ENCODE data around the gene EHMT1. TPM values are rescaled to one million over a fixed set of nuclear protein-coding genes. Genes with fewer than 3 reads are reported as not detected.
"Not testable (repeated sequence)": the region's sequence is repeated elsewhere in the genome, so short reads cannot be mapped to it uniquely, and the experiment has no call there.

EHMT1 gene
- total RNA-seq, 2 donors from 2014 or later: 56.2 to 97.9 TPM

DNA sequence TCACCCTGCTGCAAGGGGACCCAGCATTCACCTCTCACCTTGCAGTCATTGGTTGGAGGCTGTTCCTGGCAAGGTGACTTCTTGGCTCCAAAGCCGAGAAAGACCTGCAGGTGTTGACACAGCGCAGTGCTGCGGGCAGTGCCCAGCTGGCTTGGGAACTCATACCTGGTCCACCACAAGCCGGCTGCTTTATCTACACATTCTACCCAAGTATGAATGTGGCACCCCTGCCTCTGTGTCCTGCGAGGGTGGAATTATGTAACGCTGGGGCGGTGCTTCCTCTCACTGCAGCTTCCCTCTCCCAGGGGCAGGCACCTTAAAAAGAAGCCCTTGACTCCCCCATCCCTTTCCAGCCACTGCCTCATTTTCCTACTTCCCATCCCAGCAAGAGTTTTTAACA is 26.0 kb upstream of the EHMT1 start:
- DNase-seq: no peak
- H3K4me3 ChIP-seq: no peak overlapping the region
- no peaks in the 10 kb centered on the region for H3K9me3 ChIP-seq
- TF ChIP-seq, protein P1, sequence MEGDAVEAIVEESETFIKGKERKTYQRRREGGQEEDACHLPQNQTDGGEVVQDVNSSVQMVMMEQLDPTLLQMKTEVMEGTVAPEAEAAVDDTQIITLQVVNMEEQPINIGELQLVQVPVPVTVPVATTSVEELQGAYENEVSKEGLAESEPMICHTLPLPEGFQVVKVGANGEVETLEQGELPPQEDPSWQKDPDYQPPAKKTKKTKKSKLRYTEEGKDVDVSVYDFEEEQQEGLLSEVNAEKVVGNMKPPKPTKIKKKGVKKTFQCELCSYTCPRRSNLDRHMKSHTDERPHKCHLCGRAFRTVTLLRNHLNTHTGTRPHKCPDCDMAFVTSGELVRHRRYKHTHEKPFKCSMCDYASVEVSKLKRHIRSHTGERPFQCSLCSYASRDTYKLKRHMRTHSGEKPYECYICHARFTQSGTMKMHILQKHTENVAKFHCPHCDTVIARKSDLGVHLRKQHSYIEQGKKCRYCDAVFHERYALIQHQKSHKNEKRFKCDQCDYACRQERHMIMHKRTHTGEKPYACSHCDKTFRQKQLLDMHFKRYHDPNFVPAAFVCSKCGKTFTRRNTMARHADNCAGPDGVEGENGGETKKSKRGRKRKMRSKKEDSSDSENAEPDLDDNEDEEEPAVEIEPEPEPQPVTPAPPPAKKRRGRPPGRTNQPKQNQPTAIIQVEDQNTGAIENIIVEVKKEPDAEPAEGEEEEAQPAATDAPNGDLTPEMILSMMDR (IDR thresholded peaks at IDR 0.05): no peak
- H3K27me3 ChIP-seq: no peaks in the 10 kb centered on the region
- H3K27ac ChIP-seq: no peak overlapping the region
- intact Hi-C loops (cut with DNase I): no loop called here
- H3K36me3 ChIP-seq: no peaks in the 10 kb centered on the region
- peaks cover 10% of the 10 kb centered on the region for H3K4me1 ChIP-seq
- H3K9ac ChIP-seq (ENCODE audit: low read depth in 2 of 2, low read length in 2 of 2): no peak overlapping the region

DNA sequence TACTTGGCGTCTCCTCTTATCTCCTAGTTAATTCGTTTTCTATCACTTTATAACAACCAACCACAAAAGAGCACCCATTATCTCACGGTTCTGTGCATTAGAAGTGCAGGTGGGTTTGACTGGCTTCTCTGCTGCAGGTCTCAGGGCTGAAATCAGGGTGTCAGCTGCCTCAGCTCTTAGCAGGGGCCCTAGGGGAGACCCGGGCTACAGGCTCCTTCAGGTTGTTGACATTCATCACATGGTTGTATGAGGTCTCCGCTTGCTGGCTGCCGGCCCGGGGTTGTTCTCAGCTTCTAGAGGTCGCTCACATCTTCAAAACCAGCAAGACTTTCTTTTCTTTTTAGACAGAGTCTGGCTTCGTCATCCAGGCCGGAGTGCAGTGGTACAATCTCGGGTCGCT is 25.6 kb upstream of the EHMT1 start:
- TF ChIP-seq, protein P1 (IDR thresholded peaks at IDR 0.05): no peak
- Histone ChIP-seq H3K27me3 (no peaks in the 10 kb centered on the region), H3K9ac (ENCODE audit: low read depth in 2 of 2, low read length in 2 of 2) (no peak overlapping the region), H3K4me1 (peaks cover 10% of the 10 kb centered on the region), H3K27ac (no peak overlapping the region), H3K4me3 (no peak overlapping the region), H3K36me3 (no peaks in the 10 kb centered on the region), H3K9me3 (no peaks in the 10 kb centered on the region)
- DNase-seq: no peak
- intact Hi-C loops (cut with DNase I): no loop called here

DNA sequence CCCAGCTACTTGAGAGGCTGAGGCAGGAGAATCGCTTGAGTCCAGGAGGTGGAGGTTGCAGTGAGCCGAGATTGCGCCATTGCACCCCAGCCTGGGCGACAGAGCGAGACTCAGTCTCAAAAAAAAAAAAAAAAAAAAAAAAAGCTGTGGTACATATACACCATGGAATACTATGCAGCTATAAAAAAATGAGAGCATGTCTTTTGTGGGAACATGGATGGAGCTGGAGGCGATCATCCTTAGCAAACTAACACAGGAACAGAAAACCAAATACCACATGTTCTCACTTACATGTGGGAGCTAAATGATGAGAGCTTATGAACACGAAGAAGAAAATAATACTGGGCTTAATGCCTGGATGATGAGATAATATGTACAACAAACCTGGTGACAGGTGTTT is 22.2 kb upstream of the EHMT1 start:
- intact Hi-C loops (cut with DNase I); DNase-seq; H3K9ac ChIP-seq (ENCODE audit: low read depth in 2 of 2, low read length in 2 of 2): not testable (repeated sequence)

DNA sequence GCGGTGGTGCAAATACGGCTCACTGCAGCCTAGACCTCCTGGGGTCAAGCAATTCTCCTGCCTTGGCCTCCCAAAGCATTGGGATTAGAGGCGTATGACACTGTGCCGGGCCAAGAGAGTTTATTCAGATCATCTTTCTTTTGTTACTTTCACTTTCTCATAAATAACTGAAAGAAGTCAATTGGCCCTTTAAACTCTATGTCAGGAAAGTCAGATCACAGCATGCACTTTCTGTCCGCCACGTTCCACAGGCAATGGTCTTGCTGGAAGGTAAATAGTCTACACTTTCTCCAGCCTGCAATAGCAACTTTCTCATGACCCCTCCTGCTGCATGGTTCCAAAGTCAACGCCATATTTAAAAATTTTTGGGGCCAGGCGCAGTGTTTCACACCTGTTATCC is 19.9 kb upstream of the EHMT1 start:
- intact Hi-C loops (cut with DNase I): no loop called here

More for the DNA sequence above, 22.2 kb upstream of the EHMT1 start:
- not testable (repeated sequence) for H3K4me1 ChIP-seq, H3K9me3 ChIP-seq, H3K36me3 ChIP-seq, H3K27me3 ChIP-seq, H3K4me3 ChIP-seq, H3K27ac ChIP-seq

DNA sequence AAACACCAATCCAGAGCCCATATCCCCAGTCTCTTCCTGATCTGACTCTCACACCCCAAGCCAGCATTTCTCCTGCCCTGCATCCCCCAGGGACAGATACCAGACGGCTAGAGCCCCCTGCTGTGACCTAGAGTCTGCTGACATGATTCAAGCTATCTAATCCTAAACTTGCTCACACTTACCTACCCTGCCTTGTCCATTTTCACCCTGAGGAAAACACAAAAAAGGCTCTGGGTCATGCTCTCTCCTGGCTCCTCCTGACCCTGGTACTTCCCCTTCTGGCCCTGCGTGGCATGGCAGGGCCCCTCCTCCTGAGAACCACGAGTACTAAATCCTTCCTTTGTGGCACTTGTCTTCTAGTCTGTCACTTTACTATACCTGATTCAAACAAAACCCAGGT is 16.1 kb upstream of the EHMT1 start:
- Histone ChIP-seq H3K9me3 (no peaks in the 10 kb centered on the region), H3K9ac (ENCODE audit: low read depth in 2 of 2, low read length in 2 of 2) (no peak overlapping the region), H3K4me1 (peaks cover 9% of the 10 kb centered on the region), H3K4me3 (no peak overlapping the region), H3K27me3 (no peaks in the 10 kb centered on the region), H3K36me3 (no peaks in the 10 kb centered on the region), H3K27ac (no peak overlapping the region)
- no peak for DNase-seq
- TF ChIP-seq, protein P1 (IDR thresholded peaks at IDR 0.05): no peak
- intact Hi-C loops (cut with DNase I): no loop called here

More for the DNA sequence above, 19.9 kb upstream of the EHMT1 start:
- Histone ChIP-seq H3K4me3 (no peak overlapping the region), H3K27ac (no peak overlapping the region), H3K36me3 (no peaks in the 10 kb centered on the region), H3K4me1 (no peaks in the 10 kb centered on the region), H3K9ac (ENCODE audit: low read depth in 2 of 2, low read length in 2 of 2) (no peak overlapping the region), H3K27me3 (no peaks in the 10 kb centered on the region), H3K9me3 (no peaks in the 10 kb centered on the region)
- DNase-seq: no peak
- TF ChIP-seq, protein P1 (IDR thresholded peaks at IDR 0.05): no peak

DNA sequence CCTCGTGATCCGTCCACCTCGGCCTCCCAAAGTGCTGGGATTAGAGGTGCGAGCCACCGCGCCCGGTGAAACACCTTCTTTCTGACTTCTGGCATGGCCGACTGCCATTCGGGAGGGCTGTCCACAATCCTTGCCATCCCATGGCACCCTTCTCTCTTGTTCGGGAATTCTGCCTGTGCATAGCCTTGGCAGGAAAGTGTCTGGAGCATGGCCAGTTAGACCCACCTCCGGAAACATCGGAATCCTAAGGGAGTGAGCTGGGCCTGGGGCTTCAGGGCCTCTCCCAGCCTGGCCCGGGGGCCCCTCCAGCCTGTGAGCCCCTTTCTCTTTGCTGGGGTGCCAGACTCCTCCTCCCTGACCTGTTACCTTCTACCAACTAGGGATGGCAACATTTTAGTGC is 14.9 kb upstream of the EHMT1 start:
- TF ChIP-seq, protein P1 (IDR thresholded peaks at IDR 0.05): no peak
- Histone ChIP-seq H3K9ac (ENCODE audit: low read depth in 2 of 2, low read length in 2 of 2) (no peak overlapping the region), H3K9me3 (no peaks in the 10 kb centered on the region), H3K4me1 (peaks cover 15% of the 10 kb centered on the region), H3K27ac (no peak overlapping the region), H3K36me3 (no peaks in the 10 kb centered on the region), H3K4me3 (no peak overlapping the region), H3K27me3 (no peaks in the 10 kb centered on the region)
- intact Hi-C loops (cut with DNase I): no loop called here
- DNase-seq: no peak

All from colonic mucosa (tissue), 4 donors.